Measurements from ENCODE around the gene DNAJC28. TPM values are rescaled to one million over a fixed set of nuclear protein-coding genes. Genes with fewer than 3 reads are reported as not detected.
"Not testable (repeated sequence)": the region's sequence is repeated elsewhere in the genome, so short reads cannot be mapped to it uniquely, and the experiment has no call there.

DNAJC28 gene
- total RNA-seq, 1 donor from 2014 or later: 2.8 TPM

GRCh38 chr21:33481314-33481943 lies 10.1 kb downstream of the DNAJC28 start:
- DNase-seq: no peak

DNA sequence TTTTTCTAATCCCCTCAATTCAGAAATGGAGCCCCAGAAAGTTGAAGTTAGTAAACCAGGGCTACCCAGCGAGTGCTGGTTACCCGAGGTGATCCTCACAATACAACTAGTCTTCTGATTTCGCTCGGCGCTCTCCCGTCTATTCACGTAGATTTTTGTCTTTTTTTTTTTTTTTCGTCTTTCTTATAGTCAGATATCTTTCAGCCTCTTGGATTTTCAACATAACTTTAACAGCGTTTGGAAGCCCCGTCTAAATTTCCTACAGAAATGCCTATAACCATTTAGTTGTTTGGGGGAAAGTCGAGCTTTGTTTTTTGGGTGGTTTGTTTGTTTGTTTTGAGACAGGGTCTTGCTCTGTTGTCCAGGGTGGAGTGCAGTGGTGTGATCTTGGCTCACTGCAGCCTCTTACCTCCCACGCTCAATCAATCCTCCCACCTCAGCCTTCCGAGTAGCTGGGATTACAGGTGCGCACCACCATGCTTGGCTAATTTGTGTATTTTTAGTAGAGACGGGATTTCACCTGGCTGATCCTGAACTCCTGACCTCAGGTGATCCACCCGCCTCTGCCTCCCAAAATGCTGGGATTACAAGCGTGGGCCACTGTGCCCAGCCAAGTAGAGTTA lies 10.9 kb downstream of the DNAJC28 start:
- DNase-seq: no peak

- DNase-seq: peak; percentile 98
Measured at GRCh38 chr21:33479679-33480480, 11.6 kb downstream of the DNAJC28 start, which contains the start of gene TMEM50B. TMEM50B (minus strand) TSS chr21:33479974; CDS start chr21:33468885, 11,089 bp downstream.

DNA sequence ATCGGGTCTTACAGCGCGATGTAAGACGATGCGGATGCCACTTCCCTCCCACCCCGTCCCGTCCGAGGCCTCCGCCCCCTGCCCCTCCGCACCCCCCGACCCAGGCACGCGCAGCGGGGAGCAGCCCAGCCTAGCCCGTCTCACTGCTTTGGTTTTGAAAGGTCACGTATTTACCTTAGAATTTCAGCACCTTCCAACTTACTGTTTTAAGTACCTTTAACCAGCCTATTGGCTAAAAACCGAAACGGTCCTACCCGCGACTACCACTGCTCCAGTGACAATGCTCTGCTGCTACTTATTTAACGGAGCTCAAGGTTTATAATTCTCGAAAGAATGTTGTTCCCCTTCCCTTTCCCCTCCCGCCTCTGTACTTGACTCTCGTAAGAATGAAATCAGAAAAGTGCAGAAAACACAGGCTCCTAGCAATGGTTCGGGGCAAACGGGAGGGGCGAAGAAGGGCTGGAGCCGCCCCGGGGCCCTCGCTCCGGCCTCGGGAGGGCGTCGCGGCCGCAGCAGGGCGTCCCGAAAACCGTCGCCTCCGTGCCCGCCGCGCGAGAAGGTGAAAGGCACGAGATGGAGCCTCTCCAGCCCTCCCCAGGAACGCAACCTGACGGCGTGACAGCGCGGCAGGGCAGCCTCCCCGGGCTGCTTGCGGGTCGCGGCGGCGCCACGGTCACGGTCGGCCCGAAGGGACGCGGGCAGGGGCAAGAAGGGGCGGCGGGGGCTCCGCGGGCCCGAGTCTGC lies 12.4 kb downstream of the DNAJC28 start:
- peak; percentile 45 for DNase-seq

- DNase-seq: no peak
Measured at GRCh38 chr21:33478182-33478581, 13.3 kb downstream of the DNAJC28 start.

- no peak for DNase-seq
Measured at GRCh38 chr21:33477066-33477465, 14.4 kb downstream of the DNAJC28 start.

DNA sequence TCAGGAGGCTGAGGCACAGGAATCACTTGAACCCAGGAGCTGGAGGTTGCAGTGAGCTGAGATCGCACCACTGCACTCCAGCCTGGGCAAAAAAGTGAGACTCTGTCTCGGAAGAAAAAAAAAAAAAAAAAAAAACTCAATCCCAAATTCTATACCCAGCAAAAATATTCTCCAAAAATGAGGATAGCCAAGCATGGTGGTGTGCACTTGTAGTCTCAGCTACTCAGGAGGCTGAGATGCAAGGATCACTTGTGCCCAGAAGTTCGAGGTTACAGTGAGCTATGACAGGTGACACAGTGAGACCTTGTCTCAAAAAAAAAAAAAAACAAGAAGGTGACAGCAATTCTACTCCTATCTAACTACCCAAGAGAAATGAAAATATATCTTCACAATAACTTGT lies 18.2 kb downstream of the DNAJC28 start:
- no peak for DNase-seq

GRCh38 chr21:33470701-33471100 lies 20.8 kb downstream of the DNAJC28 start:
- DNase-seq: no peak

DNA sequence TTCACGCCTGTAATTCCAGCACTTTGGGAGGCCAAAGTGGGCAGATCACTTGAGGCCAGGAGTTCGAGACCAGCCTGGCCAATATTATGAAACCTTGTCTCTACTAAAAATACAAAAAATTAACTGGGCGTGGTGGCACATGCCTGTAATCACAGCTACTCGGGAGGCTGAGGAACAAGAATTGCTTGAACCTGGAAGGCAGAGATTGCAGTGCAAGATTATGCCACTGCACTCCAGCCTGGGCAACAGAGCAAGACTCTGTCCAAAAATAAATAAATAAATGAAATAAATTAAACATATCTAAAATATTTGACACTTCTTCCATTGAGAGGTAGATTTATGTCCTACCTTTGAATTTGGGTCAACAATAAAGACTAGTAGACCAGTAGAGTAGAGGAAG lies 22.3 kb downstream of the DNAJC28 start:
- not testable (repeated sequence) for DNase-seq

GRCh38 chr21:33461538-33462250 lies 29.8 kb downstream of the DNAJC28 start:
- no peak for DNase-seq

DNA sequence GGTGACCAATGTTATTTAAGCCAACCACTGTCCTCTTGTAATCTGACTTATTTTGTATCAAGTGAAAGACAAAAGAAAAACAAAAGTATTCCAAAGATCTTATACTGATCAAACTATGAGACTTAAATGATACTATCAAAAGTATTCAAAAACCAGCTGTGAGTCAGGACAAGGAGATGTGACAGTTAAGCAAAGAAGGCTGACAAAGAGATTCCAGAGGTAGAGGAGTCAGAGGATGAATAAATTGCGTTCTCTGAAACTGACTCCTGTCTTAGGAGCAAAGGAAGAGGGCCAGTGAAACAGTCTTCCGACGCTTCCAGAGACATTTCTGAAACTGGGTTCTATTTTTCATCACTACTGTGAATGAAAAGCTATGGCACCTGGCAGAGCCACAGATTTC lies 32.7 kb downstream of the DNAJC28 start:
- DNase-seq: no peak

DNA sequence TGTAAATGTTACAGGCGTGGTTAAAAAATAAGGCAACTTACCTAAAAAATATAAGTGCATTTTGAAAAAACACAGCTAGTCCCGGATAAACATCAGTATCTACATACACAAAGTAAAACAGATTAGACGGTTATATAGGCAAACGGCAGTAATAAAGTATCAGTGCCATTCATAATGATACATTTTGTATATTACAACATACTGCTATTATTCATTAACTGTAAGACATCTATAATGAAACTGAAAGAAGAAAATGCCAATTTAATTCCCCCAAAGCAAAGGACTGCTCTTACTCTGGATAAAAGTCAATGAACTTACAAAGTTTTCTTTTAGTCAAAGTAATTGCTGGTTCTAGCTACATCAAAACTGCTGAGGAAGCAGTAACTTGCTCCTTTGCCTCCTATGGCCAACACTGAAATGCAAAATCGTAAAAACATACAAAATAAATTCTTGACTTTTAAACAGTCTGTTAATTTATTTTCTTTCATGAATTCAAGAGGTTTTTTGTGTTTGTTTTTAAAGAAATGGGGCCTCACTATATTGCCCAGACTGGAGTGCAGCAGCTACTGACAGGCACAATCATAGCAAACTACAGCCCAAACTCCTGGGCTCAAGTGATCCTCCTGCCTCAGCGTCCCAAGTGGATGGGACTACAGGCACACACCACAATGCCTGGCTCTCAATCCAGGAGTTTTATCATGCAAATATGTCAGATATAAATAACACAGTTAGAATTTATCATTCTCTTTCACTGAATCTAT lies 35.6 kb downstream of the DNAJC28 start:
- DNase-seq: no peak

DNA sequence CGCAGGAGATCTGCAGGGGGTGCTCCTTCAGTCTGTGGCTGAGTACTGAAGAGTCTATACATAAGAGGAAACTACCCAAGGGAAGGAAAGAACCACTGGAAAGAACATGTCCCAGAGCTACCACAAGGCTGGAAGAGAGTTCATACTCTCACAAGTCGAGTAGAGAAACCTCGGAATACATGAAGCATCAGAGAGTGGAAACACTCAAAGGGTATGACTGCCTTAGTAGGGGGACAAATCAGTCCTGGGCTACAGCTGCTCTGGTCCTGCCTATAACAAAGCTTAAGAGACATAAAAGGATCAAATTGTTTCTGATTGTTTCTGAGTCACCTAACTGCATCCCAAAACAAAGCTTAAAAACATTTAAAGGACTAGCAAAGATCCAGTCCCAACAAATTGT lies 39.2 kb downstream of the DNAJC28 start:
- DNase-seq: no peak

- no peak for DNase-seq
Measured at GRCh38 chr21:33451634-33452071, 39.9 kb downstream of the DNAJC28 start.

DNA sequence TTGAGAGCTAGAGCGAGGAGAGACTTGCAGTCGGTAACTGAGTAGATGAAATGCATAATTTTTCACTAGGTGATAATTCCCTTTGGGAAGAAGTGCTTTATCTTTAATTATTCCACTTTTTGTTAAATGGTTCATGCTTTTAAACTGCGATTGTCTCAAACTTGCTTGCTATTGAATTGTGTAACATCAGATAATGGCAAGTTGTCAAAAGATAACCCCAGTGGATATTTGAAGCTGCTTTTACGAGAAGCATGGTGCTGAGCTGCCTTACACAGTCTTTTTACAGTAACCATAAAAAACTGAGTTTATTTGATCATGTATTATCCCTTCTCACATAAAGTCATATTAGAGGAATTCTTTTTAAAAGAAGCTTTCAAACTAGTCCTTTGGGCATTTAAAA lies 41.9 kb downstream of the DNAJC28 start:
- DNase-seq: no peak

- DNase-seq: not testable (repeated sequence)
Measured at GRCh38 chr21:33446620-33447019, 44.9 kb downstream of the DNAJC28 start.

- DNase-seq: no peak
Measured at GRCh38 chr21:33444499-33444898, 47.0 kb downstream of the DNAJC28 start.

- DNase-seq: peak; percentile 19
Measured at GRCh38 chr21:33443194-33443593, 48.3 kb downstream of the DNAJC28 start.

GRCh38 chr21:33441489-33442477 lies 49.7 kb downstream of the DNAJC28 start:
- peak; percentile 66 for DNase-seq

All from tongue (tissue), 2 donors.